IMR-90 (cell line): ENCODE data around the gene HAVCR2. TPM values are rescaled to one million over a fixed set of nuclear protein-coding genes. Genes with fewer than 3 reads are reported as not detected.

Source experiments
- ATAC-seq: fragments of 200-7000 bp; cut with Tn5 transposase; 2 replicates; pipeline ENCODE4 v1.9.1; 2020; ENCODE audit warnings: low read depth, mild to moderate bottlenecking, moderate library complexity
- BruUV-seq: library from RNA; stranded (reverse); fragments of 400-500 nt; replicated peaks from 2 replicates; lab custom pipeline; 2021; lab: Mats Ljungman, UMichigan
- CTCF ChIA-PET: fragments of 300-600 bp; formaldehyde crosslinking; extraction: SDS; loops from one replicate; lab custom pipeline; 2021; ENCODE audit warnings: antibody characterized with exemption; lab: Yijun Ruan, JAX
- POLR2A ChIA-PET: fragments of 300-600 bp; sonication (Branson Sonifier 250); formaldehyde crosslinking; loops from one replicate; lab custom pipeline; 2022; ENCODE audit warnings: antibody characterized with exemption; ENCODE audit not compliant: unreplicated experiment; lab: Charles Lee
- DNase-seq: peaks from one replicate; pipeline ENCODE4 v3.0.0; 2013
- H2AFZ ChIP-seq: replicated peaks from 2 replicates; pipeline ENCODE3; 2013; ENCODE audit warnings: low read length, mild to moderate bottlenecking; ENCODE audit not compliant: poor library complexity
- H2AK5ac ChIP-seq: 2 replicates; pipeline ENCODE4 v1.6.1; 2013; ENCODE audit warnings: low read depth, low read length, inconsistent platforms
- H2AK9ac ChIP-seq: replicated peaks from 2 replicates; pipeline ENCODE3; 2013; ENCODE audit warnings: mild to moderate bottlenecking, low read depth, low read length, moderate library complexity; ENCODE audit not compliant: poor library complexity
- H2BK120ac ChIP-seq: 2 replicates; pipeline ENCODE4 v1.6.1; 2013; ENCODE audit warnings: low read depth, low read length, inconsistent platforms
- H2BK15ac ChIP-seq: 3 replicates; pipeline ENCODE4 v1.6.1; 2013; ENCODE audit warnings: low read depth, low read length, inconsistent platforms
- H2BK20ac ChIP-seq: 2 replicates; pipeline ENCODE4 v1.6.1; 2013; ENCODE audit warnings: low read depth, mild to moderate bottlenecking, inconsistent platforms, low read length, moderate library complexity
- H2BK5ac ChIP-seq: 2 replicates; pipeline ENCODE4 v1.6.1; 2013; ENCODE audit warnings: mild to moderate bottlenecking, low read depth, low read length, inconsistent platforms; ENCODE audit not compliant: poor library complexity, severe bottlenecking
- H3K14ac ChIP-seq: replicated peaks from 2 replicates; pipeline ENCODE4 v1.6.1; 2013; ENCODE audit warnings: low read depth, low read length, inconsistent platforms
- H3K18ac ChIP-seq: 2 replicates; pipeline ENCODE4 v1.6.1; 2013; ENCODE audit warnings: low read depth, low read length, control low read depth
- H3K23ac ChIP-seq: 2 replicates; pipeline ENCODE4 v1.6.1; 2013; ENCODE audit warnings: low read depth, low read length, inconsistent platforms
- H3K27ac ChIP-seq: 2 replicates; pipeline ENCODE4 v1.5.1; 2013; ENCODE audit warnings: mild to moderate bottlenecking, control low read depth, low read length; ENCODE audit not compliant: insufficient read depth
- H3K27me3 ChIP-seq: 2 replicates; pipeline ENCODE4 v1.6.1; 2013; ENCODE audit warnings: low read length; ENCODE audit not compliant: control insufficient read depth, insufficient read depth
- H3K36me3 ChIP-seq: 2 replicates; pipeline ENCODE4 v1.6.1; 2013; ENCODE audit warnings: low read length, mixed read lengths; ENCODE audit not compliant: control insufficient read depth, insufficient read depth
- H3K4ac ChIP-seq: 2 replicates; pipeline ENCODE4 v1.6.1; 2013; ENCODE audit warnings: low read depth, low read length, inconsistent platforms
- H3K4me1 ChIP-seq: 2 replicates; pipeline ENCODE4 v1.6.1; 2013; ENCODE audit warnings: low read length, mixed read lengths; ENCODE audit not compliant: control insufficient read depth, insufficient read depth
- H3K4me2 ChIP-seq: 2 replicates; pipeline ENCODE4 v1.6.1; 2013; ENCODE audit warnings: low read depth, mild to moderate bottlenecking, control low read depth, low read length, moderate library complexity
- H3K4me3 ChIP-seq: 2 replicates; pipeline ENCODE4 v1.5.1; 2013; ENCODE audit warnings: low read depth, mild to moderate bottlenecking, control low read depth, low read length, moderate library complexity; ENCODE audit not compliant: insufficient read depth
- H3K56ac ChIP-seq: 2 replicates; pipeline ENCODE4 v1.6.1; 2013; ENCODE audit warnings: low read length, inconsistent platforms; ENCODE audit not compliant: insufficient read depth; ENCODE audit errors: extremely low read depth
- H3K79me1 ChIP-seq, 2 experiments: 2 replicates each; pipeline ENCODE4 v1.6.1; 2013; ENCODE audit warnings: low read length in 2 of 2, inconsistent platforms in 1 of 2, low read depth in 1 of 2
- H3K9ac ChIP-seq: 2 replicates; pipeline ENCODE4 v1.6.1; 2013; ENCODE audit warnings: low read depth, low read length, control low read depth
- H3K9me1 ChIP-seq: 2 replicates; pipeline ENCODE4 v1.6.1; 2013; ENCODE audit warnings: low read length, inconsistent platforms; ENCODE audit not compliant: insufficient read depth
- H3K9me3 ChIP-seq: 2 replicates; pipeline ENCODE4 v1.6.1; 2013; ENCODE audit warnings: low read length; ENCODE audit not compliant: control insufficient read depth, insufficient read depth
- H4K20me1 ChIP-seq: 2 replicates; pipeline ENCODE4 v1.6.1; 2013; ENCODE audit warnings: low read length, inconsistent platforms; ENCODE audit not compliant: insufficient read depth
- H4K5ac ChIP-seq: 2 replicates; pipeline ENCODE4 v1.6.1; 2013; ENCODE audit warnings: mild to moderate bottlenecking, low read depth, low read length, control low read depth
- H4K8ac ChIP-seq, 2 experiments: 2 replicates each; pipeline ENCODE4 v1.6.1; 2013; ENCODE audit warnings: low read depth in 2 of 2, low read length in 2 of 2, control low read depth in 1 of 2, inconsistent platforms in 1 of 2
- H4K91ac ChIP-seq: 2 replicates; pipeline ENCODE4 v1.6.1; 2013; ENCODE audit warnings: low read depth, low read length, inconsistent platforms; ENCODE audit not compliant: insufficient read depth
- BHLHE40 ChIP-seq: fragments of 150-350 bp; IDR thresholded peaks from 2 replicates; pipeline ENCODE4 v1.6.1; 2016; ENCODE audit warnings: mild to moderate bottlenecking, low read depth, low read length
- CEBPB ChIP-seq: IDR thresholded peaks from 2 replicates; pipeline ENCODE4 v1.6.1; 2012; ENCODE audit warnings: low read depth, low read length, improper control_type of control experiment
- CHD1 ChIP-seq: IDR thresholded peaks from 2 replicates; pipeline ENCODE4 v1.6.1; 2012; ENCODE audit warnings: low read depth, low read length, improper control_type of control experiment
- CTCF ChIP-seq: conservative IDR thresholded peaks from 2 replicates; pipeline ENCODE4 v1.5.1; 2012; ENCODE audit warnings: mild to moderate bottlenecking, low read depth, low read length, improper control_type of control experiment
- FOS ChIP-seq: fragments of 150-350 bp; IDR thresholded peaks from 2 replicates; pipeline ENCODE4 v1.6.1; 2016; ENCODE audit warnings: low read depth, low read length
- MAFK ChIP-seq: IDR thresholded peaks from 2 replicates; pipeline ENCODE4 v1.6.1; 2012; ENCODE audit warnings: low read depth, low read length, improper control_type of control experiment
- MAZ ChIP-seq: IDR thresholded peaks from 2 replicates; pipeline ENCODE4 v1.6.1; 2012; ENCODE audit warnings: low read depth, mild to moderate bottlenecking, low read length, improper control_type of control experiment, moderate library complexity, borderline replicate concordance
- MXI1 ChIP-seq: IDR thresholded peaks from 2 replicates; pipeline ENCODE4 v1.6.1; 2012; ENCODE audit warnings: low read depth, mild to moderate bottlenecking, low read length, moderate library complexity, borderline replicate concordance
- NFE2L2 ChIP-seq: fragments of 150-350 bp; IDR thresholded peaks from 2 replicates; pipeline ENCODE4 v1.6.1; 2016; ENCODE audit warnings: low read depth, mild to moderate bottlenecking, low read length
- POLR2A ChIP-seq: IDR thresholded peaks from 2 replicates; pipeline ENCODE4 v1.6.1; 2012; ENCODE audit warnings: mild to moderate bottlenecking, low read depth, low read length
- RAD21 ChIP-seq: IDR thresholded peaks from 2 replicates; pipeline ENCODE4 v1.6.1; 2012; ENCODE audit warnings: low read length, improper control_type of control experiment
- RCOR1 ChIP-seq: IDR thresholded peaks from 2 replicates; pipeline ENCODE4 v1.6.1; 2012; ENCODE audit warnings: mild to moderate bottlenecking, low read length, improper control_type of control experiment; ENCODE audit not compliant: insufficient replicate concordance
- RFX5 ChIP-seq: IDR thresholded peaks from 2 replicates; pipeline ENCODE4 v1.8.0; 2012; ENCODE audit warnings: low read depth, mild to moderate bottlenecking, low read length, moderate library complexity
- SMC3 ChIP-seq: fragments of 150-350 bp; IDR thresholded peaks from 2 replicates; pipeline ENCODE4 v1.6.1; 2016; ENCODE audit warnings: low read depth, mild to moderate bottlenecking, antibody characterized with exemption, low read length, moderate library complexity
- WGBS, 2 experiments: methylation state at CpG; one replicate each; pipeline versions ENCODE4 v1.1.5 to v1.1.7; 2013; ENCODE audit warnings: missing lambda C conversion rate in 2 of 2; ENCODE audit not compliant: insufficient read length in 1 of 2; ENCODE audit errors: extremely low coverage in 2 of 2; 5-methylcytosine and 5-hydroxymethylcytosine counted together
- dilution Hi-C: fragments of 300-500 bp; cut with HindIII; formaldehyde crosslinking; loops from one replicate; pipeline ENCODE4 v1.14.3; 2018; ENCODE audit warnings: low sequenced_read_pairs; ENCODE audit not compliant: unreplicated experiment
- in situ Hi-C: fragments of 300-500 bp; cut with MboI; formaldehyde crosslinking; loops from 3 replicates; pipeline ENCODE4 v1.14.3; 2019; ENCODE audit warnings: low sequenced_read_pairs, inconsistent platforms, mixed read lengths
- intact Hi-C: fragments of 100-400 bp; cut with micrococcal nuclease; formaldehyde crosslinking; loops from 2 replicates; pipeline ENCODE4 v1.10.0; 2022
- polyA plus RNA-seq, 3 experiments: library from polyadenylated mRNA; depleted of rRNA; stranded (reverse); fragments of >200 nt; gene quantifications; 2 replicates each; pipeline ENCODE4 v1.2.3, GENCODE V29; 2012; ENCODE audit warnings: low replicate concordance in 1 of 3
- total RNA-seq: library from RNA; depleted of rRNA; stranded (reverse); fragments of >200 nt; gene quantifications from 2 replicates; pipeline ENCODE4 v1.2.3, GENCODE V29; 2012
- TF ChIP-seq, protein P1 (sequence below): fragments of 150-350 bp; IDR thresholded peaks from 2 replicates; pipeline ENCODE4 v1.6.1; 2016; ENCODE audit warnings: low read depth, mild to moderate bottlenecking, low read length, moderate library complexity, borderline replicate concordance
- TF ChIP-seq, protein P2 (sequence below): fragments of 150-350 bp; IDR thresholded peaks from 2 replicates; pipeline ENCODE4 v1.6.1; 2017; ENCODE audit warnings: mild to moderate bottlenecking, antibody characterized with exemption, low read length, low read depth

The HAVCR2 gene
- total and polyA plus RNA-seq, 2 of the 4 experiments (the other 2 are of a cell fraction), result under 0.01 to 0.07 TPM

DNA sequence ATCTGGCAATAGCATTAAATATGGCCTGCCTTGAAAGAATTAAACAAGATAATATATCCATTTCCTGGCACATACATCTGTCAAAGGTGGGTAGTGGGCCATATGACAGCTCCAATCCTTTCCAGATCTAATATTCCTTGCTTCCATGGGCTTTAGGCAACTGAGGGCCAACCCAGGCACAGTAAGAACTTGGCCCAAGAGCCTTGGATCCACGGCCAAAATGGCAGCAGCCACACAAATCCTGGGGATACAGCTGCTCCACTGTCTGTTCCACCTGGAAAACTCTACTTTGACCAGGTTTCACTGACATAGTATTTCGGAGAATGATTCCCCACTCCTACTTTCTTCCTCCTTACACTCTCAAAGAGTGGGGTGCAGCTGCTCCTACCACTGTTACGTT, 63.2 kb downstream of the HAVCR2 start:
- H3K4me2 ChIP-seq, result no peak overlapping the region
- no peaks in the 10 kb centered on the region for H3K9me3 ChIP-seq
- H3K4me3 ChIP-seq, result no peak overlapping the region
- H2BK5ac ChIP-seq, result no peak overlapping the region
- H3K27ac ChIP-seq, result no peak overlapping the region
- H3K56ac ChIP-seq, result no peak overlapping the region
- no peak overlapping the region for H3K9ac ChIP-seq
- CTCF ChIA-PET, result no interaction called here
- H2AK9ac ChIP-seq, result no peak overlapping the region
- TF ChIP-seq FOS, result no peak
- no peak for TF ChIP-seq CEBPB
- no peak for TF ChIP-seq SMC3
- TF ChIP-seq, protein P1, sequence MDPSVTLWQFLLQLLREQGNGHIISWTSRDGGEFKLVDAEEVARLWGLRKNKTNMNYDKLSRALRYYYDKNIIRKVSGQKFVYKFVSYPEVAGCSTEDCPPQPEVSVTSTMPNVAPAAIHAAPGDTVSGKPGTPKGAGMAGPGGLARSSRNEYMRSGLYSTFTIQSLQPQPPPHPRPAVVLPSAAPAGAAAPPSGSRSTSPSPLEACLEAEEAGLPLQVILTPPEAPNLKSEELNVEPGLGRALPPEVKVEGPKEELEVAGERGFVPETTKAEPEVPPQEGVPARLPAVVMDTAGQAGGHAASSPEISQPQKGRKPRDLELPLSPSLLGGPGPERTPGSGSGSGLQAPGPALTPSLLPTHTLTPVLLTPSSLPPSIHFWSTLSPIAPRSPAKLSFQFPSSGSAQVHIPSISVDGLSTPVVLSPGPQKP, result no peak
- TF ChIP-seq RFX5, result no peak
- TF ChIP-seq RCOR1, result no peak
- TF ChIP-seq MAZ, result no peak
- TF ChIP-seq MXI1, result no peak
- TF ChIP-seq CTCF, result no peak
- no peak for TF ChIP-seq MAFK
- no peak for TF ChIP-seq NFE2L2
- TF ChIP-seq RAD21, result no peak
- no peak for TF ChIP-seq CHD1
- no peak for TF ChIP-seq BHLHE40
- no peak for TF ChIP-seq POLR2A
- TF ChIP-seq, protein P2, sequence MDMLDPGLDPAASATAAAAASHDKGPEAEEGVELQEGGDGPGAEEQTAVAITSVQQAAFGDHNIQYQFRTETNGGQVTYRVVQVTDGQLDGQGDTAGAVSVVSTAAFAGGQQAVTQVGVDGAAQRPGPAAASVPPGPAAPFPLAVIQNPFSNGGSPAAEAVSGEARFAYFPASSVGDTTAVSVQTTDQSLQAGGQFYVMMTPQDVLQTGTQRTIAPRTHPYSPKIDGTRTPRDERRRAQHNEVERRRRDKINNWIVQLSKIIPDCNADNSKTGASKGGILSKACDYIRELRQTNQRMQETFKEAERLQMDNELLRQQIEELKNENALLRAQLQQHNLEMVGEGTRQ, result no peak
- no peak overlapping the region for H3K23ac ChIP-seq
- intact Hi-C loops, result no loop called here
- no peak for DNase-seq
- no peak overlapping the region for H4K91ac ChIP-seq
- WGBS, 2 experiments, result 0% methylated on average over 1 of the region's 3 CpGs; no CpG with 5 or more reads in 1 of the 2 experiments
- no peak overlapping the region for H2BK120ac ChIP-seq
- ATAC-seq, result no peak
- dilution Hi-C loops, result no loop called here
- no peak overlapping the region for H3K4ac ChIP-seq
- H3K18ac ChIP-seq, result no peak overlapping the region
- no peaks in the 10 kb centered on the region for H3K4me1 ChIP-seq
- POLR2A ChIA-PET, result no interaction called here
- no peak overlapping the region for H3K14ac ChIP-seq
- H3K36me3 ChIP-seq, result no peaks in the 10 kb centered on the region
- no peak overlapping the region for H2BK20ac ChIP-seq
- no peaks in the 10 kb centered on the region for H3K79me1 ChIP-seq
- H2AK5ac ChIP-seq, result no peak overlapping the region
- H2BK15ac ChIP-seq, result no peak overlapping the region
- BruUV-seq, result no TSS peak
- H4K5ac ChIP-seq, result no peak overlapping the region
- in situ Hi-C loops, result no loop called here
- no peak overlapping the region for H4K8ac ChIP-seq
- no peaks in the 10 kb centered on the region for H4K20me1 ChIP-seq
- no peaks in the 10 kb centered on the region for H3K9me1 ChIP-seq
- no peaks in the 10 kb centered on the region for H3K27me3 ChIP-seq
- H2AFZ ChIP-seq, result no peak overlapping the region
